Activated CD4-positive, alpha-beta memory T cell treated with anti-CD3 and anti-CD28 coated beads, Interleukin-2, amount 10 ng/mL, durations not matched to agents 7 days and 5 days (primary cell): Measurements from ENCODE around the gene SYT13. TPM values are rescaled to one million over a fixed set of nuclear protein-coding genes. Genes with fewer than 3 reads are reported as not detected.

Source experiments
- CTCF ChIA-PET: fragments of 350-600 bp; sonication (Branson Sonifier 250); formaldehyde crosslinking; loops from one replicate; lab custom pipeline; 2021; ENCODE audit warnings: antibody characterized with exemption, inconsistent platforms; lab: Charles Lee
- POLR2A ChIA-PET: fragments of 350-600 bp; sonication (Branson Sonifier 250); formaldehyde crosslinking; loops from one replicate; lab custom pipeline; 2021; ENCODE audit warnings: antibody characterized with exemption; lab: Charles Lee
- DNase-seq: peaks from one replicate; pipeline ENCODE4 v3.0.0-alpha.2; 2020
- H3K27ac Mint-ChIP-seq: one replicate; pipeline ENCODE4 v1.8.0; 2021; ENCODE audit warnings: mild to moderate bottlenecking, mixed read lengths
- H3K27me3 Mint-ChIP-seq: one replicate; pipeline ENCODE4 v1.8.0; 2021; ENCODE audit warnings: mixed read lengths
- H3K36me3 Mint-ChIP-seq: one replicate; pipeline ENCODE4 v1.8.0; 2021; ENCODE audit warnings: low read depth, mixed read lengths
- H3K4me1 Mint-ChIP-seq: one replicate; pipeline ENCODE4 v1.8.0; 2021; ENCODE audit warnings: mixed read lengths
- H3K4me3 Mint-ChIP-seq: one replicate; pipeline ENCODE4 v1.8.0; 2021; ENCODE audit warnings: mild to moderate bottlenecking, mixed read lengths
- H3K9me3 Mint-ChIP-seq: one replicate; pipeline ENCODE4 v1.8.0; 2021; ENCODE audit warnings: mixed read lengths
- total RNA-seq, 2 experiments: library from RNA; stranded (reverse); gene quantifications; one replicate each; pipeline ENCODE4 v1.2.3, GENCODE V29; 2021

Gene SYT13
- not detected for total RNA-seq

DNA sequence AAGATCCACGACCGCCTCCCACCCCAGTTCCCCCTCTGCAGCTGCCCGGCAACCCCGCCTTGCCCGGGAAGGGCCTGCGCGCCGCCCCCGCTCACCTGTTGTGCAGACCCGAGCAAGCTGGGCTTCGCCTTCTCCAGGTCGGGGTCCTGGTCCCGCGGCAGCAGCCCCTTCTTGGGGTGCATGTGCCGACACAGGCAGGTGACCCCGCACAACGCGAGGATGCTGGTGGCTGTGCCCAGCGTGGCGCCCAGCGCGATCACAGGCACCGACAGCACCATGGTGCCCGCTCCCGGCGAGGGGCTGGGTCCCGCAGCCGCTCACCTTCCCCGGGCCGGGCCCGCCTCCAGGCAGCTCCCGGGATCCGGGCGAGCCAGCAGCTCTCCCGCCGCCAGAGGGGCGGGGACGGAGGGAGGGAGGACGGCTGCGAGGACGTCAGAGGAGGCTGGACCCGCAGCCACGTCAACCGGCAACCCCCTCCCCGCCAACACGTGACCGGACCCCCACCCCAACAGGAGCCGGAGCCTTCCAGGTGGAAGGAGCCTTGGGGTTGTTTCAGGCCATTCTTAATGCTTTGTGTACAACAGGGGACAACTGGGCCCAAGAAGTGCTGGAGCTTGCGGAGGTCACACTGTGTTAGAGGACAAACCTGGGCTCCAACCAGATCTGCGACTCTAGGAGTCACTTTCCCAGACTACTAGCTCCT, at the start of gene SYT13:
Gene SYT13 (minus strand): TSS at position 412 of the 703 bp plus-strand sequence. CDS start 134 bp downstream, at position 278.
- H3K36me3 Mint-ChIP-seq, result no peaks in the 10 kb centered on the region
- ChIA-PET POLR2A (no interaction called here), CTCF (no interaction called here)
- no peak within 1 kb of the TSS for H3K4me3 Mint-ChIP-seq
- peaks cover 68% of the 10 kb centered on the region for H3K27me3 Mint-ChIP-seq
- no peaks in the 10 kb centered on the region for H3K9me3 Mint-ChIP-seq
- DNase-seq, result no peak
- H3K4me1 Mint-ChIP-seq, result no peaks in the 10 kb centered on the region
- H3K27ac Mint-ChIP-seq, result no peak within 1 kb of the TSS

- CTCF ChIA-PET, result interaction anchor here (1.1 to 1.6 kb wide), 4 partner anchors 223 to 437 kb away, joined by 3 to 4 read pairs (median 3); no protein-coding TSS in a partner anchor
- H3K4me1 Mint-ChIP-seq, result peaks cover 8% of the 10 kb centered on the region
- no peak for DNase-seq
- H3K9me3 Mint-ChIP-seq, result no peaks in the 10 kb centered on the region
- H3K27ac Mint-ChIP-seq, result no peak overlapping the region
- no peak overlapping the region for H3K4me3 Mint-ChIP-seq
- POLR2A ChIA-PET, result no interaction called here
- H3K36me3 Mint-ChIP-seq, result no peaks in the 10 kb centered on the region
- peaks cover 5% of the 10 kb centered on the region for H3K27me3 Mint-ChIP-seq
Observed at GRCh38 chr11:45335434-45335833, 49.3 kb upstream of the SYT13 start.

- H3K36me3 Mint-ChIP-seq, result no peaks in the 10 kb centered on the region
- no peak overlapping the region for H3K27ac Mint-ChIP-seq
- ChIA-PET POLR2A (no interaction called here), CTCF (interaction anchor here (1.6 to 2.5 kb wide), 2 partner anchors 224 to 229 kb away, joined by 4 to 14 read pairs; no protein-coding TSS in a partner anchor)
- DNase-seq, result no peak
- H3K9me3 Mint-ChIP-seq, result no peaks in the 10 kb centered on the region
- peaks cover 5% of the 10 kb centered on the region for H3K27me3 Mint-ChIP-seq
- H3K4me3 Mint-ChIP-seq, result no peak overlapping the region
- H3K4me1 Mint-ChIP-seq, result peaks cover 2% of the 10 kb centered on the region
Observed at GRCh38 chr11:45334836-45335235, 48.7 kb upstream of the SYT13 start.

- ChIA-PET POLR2A (no interaction called here), CTCF (interaction anchor here (1.6 to 2.5 kb wide), 2 partner anchors 224 to 229 kb away, joined by 4 to 14 read pairs; no protein-coding TSS in a partner anchor)
- no peaks in the 10 kb centered on the region for H3K36me3 Mint-ChIP-seq
- H3K4me3 Mint-ChIP-seq, result no peak overlapping the region
- H3K27me3 Mint-ChIP-seq, result peaks cover 5% of the 10 kb centered on the region
- H3K27ac Mint-ChIP-seq, result no peak overlapping the region
- DNase-seq, result no peak
- no peaks in the 10 kb centered on the region for H3K4me1 Mint-ChIP-seq
- H3K9me3 Mint-ChIP-seq, result no peaks in the 10 kb centered on the region
Observed at GRCh38 chr11:45334410-45334809, 48.3 kb upstream of the SYT13 start.

GRCh38 chr11:45333001-45333971, 47.1 kb upstream of the SYT13 start:
- Mint-ChIP-seq H3K4me3 (no peak overlapping the region), H3K9me3 (no peaks in the 10 kb centered on the region), H3K27ac (no peak overlapping the region), H3K36me3 (no peaks in the 10 kb centered on the region), H3K4me1 (no peaks in the 10 kb centered on the region), H3K27me3 (peaks cover 7% of the 10 kb centered on the region)
- DNase-seq, result no peak
- ChIA-PET POLR2A (no interaction called here), CTCF (interaction anchor here (0.7 to 4.2 kb wide), 10 partner anchors 11 to 438 kb away, joined by 3 to 47 read pairs (median 3); no protein-coding TSS in a partner anchor)

DNA sequence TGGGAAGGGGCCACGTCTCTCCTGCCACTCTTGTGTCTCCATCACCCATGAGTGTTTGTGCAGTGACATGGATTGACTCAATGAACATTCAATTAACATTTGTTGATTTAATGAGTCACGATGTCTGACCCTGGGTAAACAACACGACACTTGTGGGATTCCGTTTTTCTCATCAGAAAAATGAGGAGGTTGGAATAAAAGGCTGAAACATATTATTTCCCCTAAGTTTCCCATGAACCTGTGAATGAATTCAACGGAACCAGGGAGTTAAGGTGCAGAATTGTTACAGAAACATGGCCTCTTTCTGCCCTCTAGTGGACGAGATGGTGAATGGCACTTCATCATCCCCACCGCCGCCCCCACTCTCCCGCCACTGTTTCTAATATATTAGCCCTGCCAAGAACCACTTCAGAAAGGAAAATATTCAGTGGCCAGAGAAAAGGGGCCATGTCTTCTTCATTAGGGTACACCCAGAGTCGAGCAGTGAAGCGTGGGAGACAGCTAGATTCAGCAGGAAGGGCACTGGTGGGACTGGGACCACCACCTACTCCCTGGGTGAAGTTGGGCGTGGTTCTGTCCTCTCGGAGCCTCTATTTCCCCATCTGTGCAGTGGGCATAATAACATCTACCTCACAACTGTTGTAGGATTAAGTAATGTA, 46.3 kb upstream of the SYT13 start:
- peak; percentile 38 for DNase-seq
- ChIA-PET CTCF (interaction anchor here (0.7 to 4.2 kb wide), 15 partner anchors 8 to 439 kb away, joined by 3 to 47 read pairs (median 4); no protein-coding TSS in a partner anchor), POLR2A (no interaction called here)
- H3K36me3 Mint-ChIP-seq, result no peaks in the 10 kb centered on the region
- H3K27me3 Mint-ChIP-seq, result peaks cover 13% of the 10 kb centered on the region
- H3K4me3 Mint-ChIP-seq, result no peak overlapping the region
- H3K9me3 Mint-ChIP-seq, result peaks cover 2% of the 10 kb centered on the region
- no peak overlapping the region for H3K27ac Mint-ChIP-seq
- no peaks in the 10 kb centered on the region for H3K4me1 Mint-ChIP-seq

GRCh38 chr11:45331839-45332238, 45.7 kb upstream of the SYT13 start:
- peaks cover 16% of the 10 kb centered on the region for H3K27me3 Mint-ChIP-seq
- CTCF ChIA-PET, result interaction anchor here (0.7 to 4.2 kb wide), 7 partner anchors 9 to 396 kb away, joined by 3 to 47 read pairs (median 6); no protein-coding TSS in a partner anchor
- peaks cover 2% of the 10 kb centered on the region for H3K9me3 Mint-ChIP-seq
- DNase-seq, result no peak
- no peak overlapping the region for H3K4me3 Mint-ChIP-seq
- no peaks in the 10 kb centered on the region for H3K36me3 Mint-ChIP-seq
- H3K27ac Mint-ChIP-seq, result no peak overlapping the region
- POLR2A ChIA-PET, result no interaction called here
- H3K4me1 Mint-ChIP-seq, result no peaks in the 10 kb centered on the region

DNA sequence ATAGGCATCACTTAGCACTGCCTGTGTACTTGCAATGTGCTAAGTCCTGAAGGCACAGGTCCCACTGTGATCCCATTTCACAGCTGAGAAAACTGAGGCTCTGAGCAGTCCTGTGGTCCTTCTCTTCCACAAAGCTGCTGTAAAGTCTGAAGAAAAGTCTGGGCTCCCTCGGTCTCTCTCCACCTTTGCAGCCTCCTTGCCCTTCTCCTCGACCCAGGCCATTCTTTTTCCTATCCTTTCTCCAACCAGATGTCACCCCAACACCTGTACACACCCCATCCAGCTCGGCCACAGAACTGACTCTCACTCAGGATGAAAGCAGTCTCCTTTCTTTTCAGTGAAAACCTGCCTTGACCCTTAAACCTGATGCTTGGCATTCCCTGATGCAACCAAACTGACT, 42.6 kb upstream of the SYT13 start:
- Mint-ChIP-seq H3K36me3 (no peaks in the 10 kb centered on the region), H3K27me3 (peaks cover 32% of the 10 kb centered on the region), H3K4me3 (no peak overlapping the region), H3K4me1 (no peaks in the 10 kb centered on the region), H3K27ac (no peak overlapping the region), H3K9me3 (peaks cover 2% of the 10 kb centered on the region)
- DNase-seq, result no peak
- POLR2A ChIA-PET, result no interaction called here
- CTCF ChIA-PET, result no interaction called here

GRCh38 chr11:45324459-45324858, 38.3 kb upstream of the SYT13 start:
- Mint-ChIP-seq H3K27me3 (peaks cover 33% of the 10 kb centered on the region), H3K4me1 (no peaks in the 10 kb centered on the region), H3K27ac (no peak overlapping the region), H3K36me3 (no peaks in the 10 kb centered on the region), H3K4me3 (no peak overlapping the region), H3K9me3 (peaks cover 2% of the 10 kb centered on the region)
- no peak for DNase-seq
- POLR2A ChIA-PET, result no interaction called here
- CTCF ChIA-PET, result no interaction called here

- POLR2A ChIA-PET, result no interaction called here
- CTCF ChIA-PET, result no interaction called here
Observed at GRCh38 chr11:45323601-45324249, 37.6 kb upstream of the SYT13 start.

GRCh38 chr11:45322891-45323600, 36.9 kb upstream of the SYT13 start:
- Mint-ChIP-seq H3K27me3 (peaks cover 31% of the 10 kb centered on the region), H3K36me3 (no peaks in the 10 kb centered on the region), H3K4me3 (no peak overlapping the region), H3K4me1 (no peaks in the 10 kb centered on the region), H3K27ac (no peak overlapping the region), H3K9me3 (peaks cover 2% of the 10 kb centered on the region)
- no peak for DNase-seq
- CTCF ChIA-PET, result no interaction called here
- POLR2A ChIA-PET, result no interaction called here

More at GRCh38 chr11:45323601-45324249, 37.6 kb upstream of the SYT13 start:
- Mint-ChIP-seq H3K27ac (no peak overlapping the region), H3K4me3 (no peak overlapping the region), H3K27me3 (peaks cover 32% of the 10 kb centered on the region), H3K4me1 (no peaks in the 10 kb centered on the region), H3K9me3 (peaks cover 2% of the 10 kb centered on the region), H3K36me3 (no peaks in the 10 kb centered on the region)
- DNase-seq, result no peak
